Thymus (tissue), 11 donors: ENCODE results near the gene GJA1. TPM values are rescaled to one million over a fixed set of nuclear protein-coding genes. Genes with fewer than 3 reads are reported as not detected.

Experiments
- DNase-seq, 9 donors: peaks; one replicate each; pipeline ENCODE4 v3.0.0-alpha.2; 2013; ENCODE audit warnings: low spot score in 9 of 9, low read depth in 6 of 9, missing footprints in 1 of 9
- H3K27ac ChIP-seq, 2 donors: one replicate each; pipeline ENCODE4 v1.5.1; 2013; ENCODE audit warnings: control low read depth in 1 of 2, low read depth in 1 of 2, low read length in 1 of 2, mild to moderate bottlenecking in 1 of 2, moderate library complexity in 1 of 2
- H3K27me3 ChIP-seq, 2 donors: one replicate each; pipeline ENCODE4 v1.5.1; 2013; ENCODE audit warnings: low read length in 1 of 2; ENCODE audit not compliant: control insufficient read depth in 2 of 2, insufficient read depth in 1 of 2
- H3K36me3 ChIP-seq, 2 donors: one replicate each; pipeline ENCODE4 v1.5.1; 2013; ENCODE audit warnings: low read length in 1 of 2, mild to moderate bottlenecking in 1 of 2, moderate library complexity in 1 of 2; ENCODE audit not compliant: control insufficient read depth in 2 of 2, insufficient read depth in 2 of 2
- H3K4me1 ChIP-seq, 2 donors: one replicate each; pipeline ENCODE4 v1.5.1; 2013; ENCODE audit warnings: low read length in 2 of 2; ENCODE audit not compliant: control insufficient read depth in 2 of 2, insufficient read depth in 2 of 2
- H3K4me3 ChIP-seq, 2 donors: one replicate each; pipeline ENCODE4 v1.5.1; 2013; ENCODE audit warnings: low read length in 2 of 2, control low read depth in 1 of 2, mild to moderate bottlenecking in 1 of 2
- H3K9me3 ChIP-seq, 2 donors: one replicate each; pipeline ENCODE4 v1.5.1; 2013; ENCODE audit warnings: low read length in 1 of 2, mild to moderate bottlenecking in 1 of 2; ENCODE audit not compliant: control insufficient read depth in 2 of 2, insufficient read depth in 1 of 2
- WGBS: extraction: QIAGEN DNeasy Blood & Tissue Kit; methylation state at CpG from one replicate; pipeline ENCODE4 v1.1.7; 2013; 5-methylcytosine and 5-hydroxymethylcytosine counted together
- polyA plus RNA-seq: library from polyadenylated mRNA; stranded (reverse); fragments of 200-250 nt; gene quantifications from one replicate; pipeline ENCODE4 v1.2.3, GENCODE V29; 2013
- total RNA-seq: library from RNA; stranded (reverse); fragments of 120-200 nt; gene quantifications from one replicate; pipeline ENCODE4 v1.2.4, GENCODE V29; 2013
- donor health status: healthy.

Gene GJA1
- total and polyA plus RNA-seq, 2 donors = 14.6 to 43.7 TPM

DNA sequence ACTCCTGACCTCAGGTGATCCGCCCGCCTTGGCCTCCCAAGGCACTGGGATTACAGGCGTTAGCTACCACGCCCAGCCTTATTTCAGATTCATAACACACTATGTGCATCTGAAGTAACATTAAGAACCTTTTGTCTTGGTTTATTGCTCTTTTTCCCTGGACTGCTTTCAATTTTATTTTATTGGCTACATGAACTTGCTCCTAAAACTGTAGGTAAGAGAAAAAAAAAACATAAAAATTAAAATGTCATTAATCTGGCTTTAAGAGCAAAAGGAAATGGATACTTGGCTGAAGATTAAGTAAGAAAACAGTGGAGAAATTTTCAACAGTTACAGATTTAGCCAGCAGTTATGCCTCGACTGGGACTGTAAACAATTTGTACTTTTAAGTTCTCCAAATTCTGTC is 62.5 kb downstream of the GJA1 start:
- no peaks in the 10 kb centered on the region for H3K27me3 ChIP-seq
- DNase-seq = no peak
- H3K9me3 ChIP-seq = no peaks in the 10 kb centered on the region
- H3K36me3 ChIP-seq = no peaks in the 10 kb centered on the region
- no peaks in the 10 kb centered on the region for H3K4me1 ChIP-seq
- H3K4me3 ChIP-seq = no peak overlapping the region
- H3K27ac ChIP-seq = no peak overlapping the region
- 78% methylated on average over 5 of the region's 5 CpGs for WGBS

DNA sequence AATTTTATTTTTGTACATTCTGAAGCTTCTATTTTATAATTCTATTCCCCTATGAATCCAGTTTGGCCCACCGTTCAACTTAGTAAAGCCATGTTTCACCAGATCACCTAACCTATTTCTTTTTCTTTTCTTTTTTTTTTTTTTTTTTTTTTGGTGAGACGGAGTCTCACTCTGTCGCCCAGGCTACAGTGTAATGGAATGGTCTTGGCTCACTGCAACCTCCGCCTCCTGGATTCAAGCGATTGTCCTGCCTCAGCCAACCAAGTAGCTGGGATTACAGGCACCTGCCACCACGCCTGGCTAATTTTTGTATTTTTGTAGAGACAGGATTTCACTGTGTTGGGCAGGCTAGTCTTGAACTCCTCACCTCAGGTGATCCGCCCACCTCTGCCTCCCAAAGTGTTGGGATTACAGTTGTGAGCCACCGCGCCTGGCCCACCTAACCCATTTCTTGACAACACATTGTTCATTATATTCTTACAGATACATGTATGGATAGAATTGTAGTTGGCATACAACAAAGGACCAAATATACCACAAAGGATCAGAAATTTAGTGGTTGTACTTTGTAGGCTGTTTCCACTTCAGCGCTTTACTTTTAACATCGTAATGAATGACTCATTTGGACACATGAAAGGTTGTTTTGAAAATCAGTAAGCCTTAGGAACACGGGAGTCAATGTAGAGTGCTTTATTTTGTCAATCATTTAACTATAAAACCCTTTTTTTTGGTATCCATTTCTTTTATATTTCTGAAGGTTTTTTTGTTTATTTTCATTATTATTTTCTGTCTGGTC is 63.2 kb downstream of the GJA1 start:
- Histone ChIP-seq H3K9me3 (no peaks in the 10 kb centered on the region), H3K36me3 (no peaks in the 10 kb centered on the region), H3K4me1 (no peaks in the 10 kb centered on the region), H3K4me3 (no peak overlapping the region), H3K27me3 (no peaks in the 10 kb centered on the region), H3K27ac (no peak overlapping the region)
- WGBS = 79% methylated on average over 12 of the region's 12 CpGs
- DNase-seq = no peak

Other genes with a start within 250 kb of the GJA1 start
- gene TBC1D32, start 101.2 kb upstream of the GJA1 start, total RNA-seq = 10.3 TPM
- gene TBC1D32, start 101.2 kb upstream of the GJA1 start, polyA plus RNA-seq = 3.3 TPM